DMS79 treated with DMSO at 0.1 percent for 48 hours (cell line): ENCODE data around the gene LENEP.
A peak's percentile ranks its signal among the peaks of the same experiment; 100 is the strongest.

Source experiments
- DNase-seq: peaks from one replicate; lab custom pipeline; 2025; lab: John Stamatoyannopoulos, UW

The LENEP gene

DNA sequence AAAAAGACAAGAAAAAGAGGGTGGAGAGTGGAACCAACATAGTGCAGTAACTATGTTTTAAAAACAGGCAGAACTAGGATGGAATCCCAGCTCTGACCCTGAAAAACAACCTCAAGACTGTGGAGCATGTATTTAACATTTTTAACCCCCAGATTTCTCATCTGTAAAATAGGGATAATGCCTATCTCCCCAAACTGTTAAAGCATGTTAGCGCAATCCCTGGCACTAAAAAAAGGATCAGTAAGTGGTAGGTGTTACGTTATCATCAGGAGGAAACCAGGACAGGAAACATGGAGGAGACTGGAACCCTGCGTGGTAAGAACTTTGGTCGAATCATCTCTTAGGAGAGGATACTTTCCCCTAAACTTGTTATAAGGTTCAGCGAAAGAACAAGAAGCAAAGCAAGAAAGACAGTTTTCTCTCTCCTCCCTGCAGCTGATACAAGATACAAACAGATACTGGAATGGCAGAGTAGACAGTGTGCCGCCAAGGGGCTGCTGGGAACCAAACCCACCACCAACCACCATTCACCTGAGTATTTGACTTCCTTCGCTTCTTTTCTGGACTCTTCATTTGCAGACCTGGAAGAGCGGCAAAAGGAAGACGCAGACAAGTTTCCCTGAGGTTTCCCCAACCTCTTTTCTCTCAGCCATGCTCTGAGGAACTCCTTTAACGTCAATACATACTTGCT, 32.8 kb upstream of the LENEP start:
- DNase-seq, result no peak

DNA sequence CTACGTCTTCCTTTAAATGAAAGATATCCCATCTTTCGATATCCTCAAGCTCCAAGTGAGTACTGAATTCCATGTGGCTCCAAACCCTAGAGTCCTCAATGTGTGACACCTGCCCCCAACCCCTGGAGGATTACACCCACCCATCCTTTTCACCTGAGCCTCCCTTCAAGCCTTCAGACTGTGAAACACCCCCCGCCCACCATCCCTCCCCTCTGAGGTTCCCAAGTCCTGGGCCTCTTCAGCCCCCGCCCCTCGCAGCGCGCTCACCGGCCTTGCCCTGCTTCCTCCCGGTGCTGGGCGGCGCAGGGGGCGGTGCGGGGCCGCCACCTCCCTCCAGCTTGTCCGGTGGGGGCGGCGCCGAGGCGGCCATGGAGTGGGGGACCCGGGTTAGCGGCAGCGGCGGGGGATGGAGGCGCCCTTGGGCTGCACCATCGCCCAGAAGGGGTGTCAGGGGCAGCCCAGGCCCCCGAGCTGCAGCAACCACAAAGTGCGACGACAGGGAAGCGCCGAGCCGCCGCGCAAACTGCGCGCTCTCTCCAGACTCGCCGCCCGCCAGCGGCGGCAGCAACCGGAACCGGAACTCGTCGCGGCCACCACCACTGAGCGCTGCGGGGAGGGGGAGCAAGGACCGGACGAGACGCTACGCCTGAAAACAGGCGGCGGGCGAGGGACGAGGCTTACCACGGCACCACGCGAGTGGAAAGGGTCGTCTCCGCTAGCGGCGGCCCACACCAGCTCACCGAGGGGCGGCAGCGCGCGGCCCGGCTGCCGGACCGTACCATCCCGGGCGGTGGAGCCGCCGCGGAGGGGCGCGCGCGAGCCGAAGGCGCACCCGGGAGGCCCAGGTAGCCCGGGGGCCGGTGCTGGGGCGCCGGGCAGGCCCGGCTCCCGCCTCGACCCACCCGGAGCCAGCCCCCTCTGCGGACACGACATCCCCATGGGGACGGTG, 31.9 kb upstream of the LENEP start, which contains the start of gene PYGO2:
Gene PYGO2, minus strand, starts transcription at position 576 of the 949 bp plus-strand sequence. Its CDS starts 206 bp downstream, at position 370.
- peak; percentile 63 for DNase-seq

DNA sequence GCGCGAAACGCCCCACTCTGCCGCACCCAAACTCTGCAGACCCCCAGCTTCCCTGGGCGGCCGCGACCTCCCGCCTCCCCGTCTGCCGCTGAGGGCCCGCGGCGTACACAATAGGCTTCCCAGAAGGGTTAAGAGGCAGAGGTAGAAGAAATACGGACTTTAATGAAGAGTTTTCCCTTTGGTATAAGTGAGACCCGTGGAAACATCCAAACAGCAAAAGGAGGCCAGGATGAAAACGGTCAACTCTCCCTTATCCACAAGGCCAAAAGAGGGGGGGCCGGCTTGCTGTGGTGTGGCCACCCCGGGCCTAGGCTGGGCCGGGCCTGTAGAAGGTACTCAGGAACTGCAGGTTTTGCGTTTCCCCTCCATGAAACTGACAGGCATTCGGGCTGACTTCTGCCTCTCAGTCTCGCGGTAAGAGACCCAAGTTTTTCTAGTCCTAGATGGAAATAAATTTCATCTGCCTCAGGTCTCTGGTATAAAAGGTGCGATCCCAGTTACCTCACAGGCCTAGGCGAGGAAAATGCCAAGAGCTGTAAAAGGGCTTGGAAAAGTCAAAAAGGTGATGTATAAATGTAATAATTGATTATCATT, 31.1 kb upstream of the LENEP start:
- no peak for DNase-seq

DNA sequence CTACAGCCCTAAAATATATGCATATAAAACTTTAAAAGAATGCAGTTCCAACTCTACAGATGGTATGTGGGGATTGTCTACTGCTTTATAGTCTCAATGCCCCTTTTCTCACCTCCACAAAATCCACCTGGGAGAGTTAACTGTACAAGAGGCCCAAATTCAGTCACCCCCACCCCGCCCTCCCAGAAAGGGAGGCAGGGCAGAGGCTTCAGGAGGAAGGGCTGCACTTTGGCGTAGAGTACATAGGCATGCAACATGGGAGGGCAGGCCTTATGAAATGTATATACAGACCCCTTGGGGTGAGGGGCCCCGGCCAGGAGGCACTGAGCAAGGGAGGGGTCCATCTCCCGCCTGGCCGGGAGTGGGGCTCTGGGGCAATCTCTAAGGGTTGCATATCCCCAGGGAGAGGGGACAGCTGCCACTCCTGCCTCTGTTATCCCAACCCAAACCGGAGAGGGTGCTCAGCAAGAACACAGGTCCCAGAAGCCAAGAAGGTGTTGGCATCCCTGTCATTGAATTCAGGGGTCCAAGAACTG, 30.5 kb upstream of the LENEP start:
- no peak for DNase-seq

DNA sequence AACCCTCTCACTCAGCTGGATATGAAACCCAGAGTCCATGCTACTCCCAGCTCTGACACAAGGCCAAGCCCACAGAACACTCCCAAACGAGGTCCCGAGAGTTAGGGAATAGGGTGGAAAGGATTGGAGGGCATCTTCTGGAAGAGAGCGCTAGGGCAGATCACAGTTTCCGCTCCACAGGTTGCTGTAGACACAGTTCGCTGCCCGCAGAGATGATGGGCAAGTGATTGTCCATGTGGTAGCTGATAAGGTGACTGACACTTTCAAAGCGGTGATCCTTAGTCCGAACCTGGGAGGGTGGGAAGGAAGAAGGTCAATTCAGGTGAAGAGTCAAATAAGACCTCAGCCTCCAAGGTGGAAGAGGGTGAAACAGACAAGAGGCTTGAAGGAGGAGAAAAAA, 29.7 kb upstream of the LENEP start:
- no peak for DNase-seq

DNA sequence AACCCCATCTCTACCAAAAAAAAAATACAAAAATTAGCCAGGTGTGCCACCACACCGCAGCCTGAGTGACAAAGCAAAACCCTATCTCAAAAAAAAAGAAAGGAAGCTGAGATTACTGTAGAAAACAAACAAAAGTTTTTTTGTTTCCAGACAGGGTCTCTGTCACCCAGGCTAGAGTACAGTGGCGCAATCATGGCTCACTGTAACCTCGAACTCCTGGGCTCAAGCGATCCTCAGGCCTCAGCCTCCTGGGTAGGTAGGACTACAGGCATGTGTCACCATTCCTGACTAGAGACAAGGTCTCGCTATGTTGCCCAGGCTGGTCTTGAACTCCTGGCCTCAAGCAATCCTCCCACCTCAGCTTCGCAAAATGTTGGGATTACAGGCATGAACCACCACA, 29.0 kb upstream of the LENEP start:
- DNase-seq, result no peak

DNA sequence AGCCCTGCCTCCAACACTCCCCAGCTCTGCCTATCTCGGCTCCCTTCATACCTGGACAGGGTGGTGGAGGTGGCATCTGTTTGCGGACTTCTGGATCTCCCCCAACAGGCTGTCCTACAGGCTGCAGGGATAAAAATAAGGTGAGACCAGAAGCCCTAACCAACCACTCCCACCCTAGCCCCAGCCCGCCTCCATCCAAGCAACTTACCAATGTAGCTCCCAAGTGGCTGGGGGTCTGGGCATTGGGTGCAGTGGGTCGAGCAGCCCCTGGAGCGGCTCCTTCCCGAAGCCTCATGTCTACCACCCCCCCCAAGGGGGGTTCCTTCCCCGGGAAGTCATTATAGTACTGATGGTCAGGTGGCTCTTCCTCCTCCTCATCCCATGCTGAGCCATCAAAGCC, 27.3 kb upstream of the LENEP start:
- no peak for DNase-seq

DNA sequence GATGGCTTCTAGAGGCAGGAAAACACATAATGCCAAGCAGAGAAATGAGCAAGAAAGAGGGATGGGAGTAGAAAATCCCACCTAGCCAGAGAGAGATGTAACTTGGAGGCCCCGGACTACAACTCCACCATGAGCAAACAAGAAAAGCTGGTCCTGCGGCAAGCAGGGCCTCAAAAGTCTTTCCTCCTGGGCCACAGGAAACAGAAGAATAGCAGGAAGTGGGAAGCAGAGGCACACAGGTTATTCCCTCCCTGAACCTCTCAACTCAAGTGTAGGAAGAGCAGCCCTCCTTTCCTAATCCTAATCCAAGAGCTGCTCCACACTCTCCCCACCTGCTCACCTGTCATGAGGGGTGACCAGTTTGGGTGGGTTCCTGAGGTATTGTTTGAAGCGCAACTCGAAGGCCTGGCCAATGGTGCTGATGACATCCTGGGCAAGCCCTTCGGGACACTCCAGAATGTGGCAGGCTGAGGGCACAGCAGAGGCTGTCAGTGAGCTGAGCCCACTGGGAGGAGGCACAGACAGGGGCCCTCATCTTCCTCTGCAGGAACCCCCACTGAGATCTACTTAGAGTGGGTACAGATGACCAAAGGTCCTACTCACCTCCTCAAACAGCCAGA, 25.9 kb upstream of the LENEP start:
- DNase-seq, result no peak

DNA sequence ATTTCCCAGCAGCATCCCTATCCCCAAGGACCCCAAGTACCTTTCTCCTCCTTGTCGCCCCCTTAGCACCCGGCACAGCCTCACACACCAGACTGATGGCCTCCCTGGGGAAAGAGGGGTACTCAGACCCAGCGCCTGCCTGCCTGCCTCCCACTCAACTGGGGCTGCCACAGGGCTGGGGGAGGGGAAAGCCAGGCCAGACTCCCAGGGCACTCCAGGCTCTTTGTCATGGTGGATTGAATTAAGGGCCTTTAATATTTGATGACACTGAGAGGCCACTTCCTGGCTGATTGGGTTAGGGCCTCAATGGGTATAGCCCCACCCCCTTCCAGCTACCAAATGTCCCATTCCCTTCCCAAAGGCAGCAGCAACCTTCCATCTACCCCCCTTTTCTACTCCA, 24.7 kb upstream of the LENEP start:
- peak; percentile 9 for DNase-seq

DNA sequence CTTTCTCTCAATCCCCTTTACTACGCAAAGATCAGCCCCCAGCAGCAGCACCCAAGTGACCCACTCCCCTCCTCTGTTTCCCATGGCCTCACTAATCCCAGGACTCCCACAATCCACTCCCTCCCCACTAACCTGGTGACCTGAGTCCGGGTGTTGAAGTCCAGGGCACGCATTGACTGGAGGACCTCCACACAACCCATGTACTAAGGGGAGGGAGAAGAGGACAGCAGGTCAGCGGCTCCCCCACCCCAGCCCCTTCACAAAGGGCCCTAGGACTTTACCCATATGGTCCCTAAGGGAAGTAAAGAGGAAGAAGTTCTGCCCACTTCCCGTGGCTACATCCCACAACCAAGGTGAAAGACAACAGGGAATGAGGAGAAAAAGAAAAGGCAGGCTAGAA, 24.1 kb upstream of the LENEP start:
- DNase-seq, result no peak

DNA sequence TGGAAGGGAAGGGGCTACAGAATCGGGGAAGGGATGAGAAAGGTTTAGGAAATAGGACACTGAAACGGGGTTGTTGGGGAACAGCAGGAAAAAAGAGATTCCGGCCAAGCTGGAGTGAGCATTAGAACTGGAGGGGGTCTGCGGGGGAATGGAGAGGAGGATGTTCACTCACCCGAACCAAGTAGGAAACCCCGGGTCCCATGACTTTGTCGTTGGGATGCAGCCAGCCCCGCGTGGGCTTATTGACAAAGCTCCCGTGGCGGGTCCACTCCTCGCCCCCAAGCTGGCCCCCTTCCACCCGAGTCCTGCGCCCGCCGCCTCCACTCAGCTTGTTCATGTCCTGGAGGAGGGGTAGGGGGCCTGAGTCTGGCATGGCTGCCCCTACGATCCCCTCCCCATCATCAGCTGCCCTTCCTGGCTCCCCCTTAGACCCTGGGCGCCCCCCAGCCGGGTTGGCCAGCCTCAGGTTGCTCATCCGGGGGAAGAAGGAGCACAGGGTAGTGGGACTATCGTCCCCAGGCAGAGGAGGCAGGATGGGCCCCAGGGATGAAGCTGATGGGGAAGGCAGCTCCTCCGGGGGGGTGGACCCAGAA, 23.4 kb upstream of the LENEP start:
- DNase-seq, result no peak

DNA sequence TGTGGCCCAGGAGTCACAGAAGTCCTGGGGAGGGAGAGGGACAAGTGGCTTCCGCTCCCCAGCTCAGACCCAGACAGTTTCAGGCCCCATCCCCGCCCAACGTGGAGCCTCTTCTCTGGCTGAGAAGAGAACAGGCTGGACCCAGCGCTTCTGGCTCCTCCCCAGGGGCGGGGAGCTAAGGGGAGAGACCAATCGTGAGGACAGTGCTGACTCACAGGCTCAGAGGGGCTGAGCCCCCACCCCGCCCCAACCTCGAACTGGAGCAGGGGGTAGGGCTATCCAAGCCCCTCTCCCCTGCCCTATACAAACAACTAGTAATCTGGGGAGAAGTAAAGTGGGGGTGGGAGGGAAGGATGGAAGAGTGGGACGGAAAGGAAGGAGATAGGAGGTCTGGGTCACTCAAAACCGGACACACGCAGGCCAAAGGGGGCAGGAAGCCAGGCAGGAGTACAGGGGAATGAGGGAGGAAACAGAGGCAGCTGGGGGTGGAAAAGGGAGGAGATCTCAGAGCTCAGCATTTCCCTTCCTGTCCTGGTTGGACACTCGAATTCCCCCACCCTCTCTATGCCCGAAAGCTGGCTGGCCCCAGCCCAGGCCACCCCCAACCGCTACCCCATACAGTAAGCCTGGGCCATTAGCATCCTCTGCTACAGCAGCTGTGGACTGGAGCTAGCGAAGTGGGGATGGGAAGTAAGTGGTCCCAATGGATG, 22.6 kb upstream of the LENEP start, which contains the start of gene SHC1:
Gene SHC1, minus strand, starts transcription at position 117 of the 710 bp plus-strand sequence. CDS start 221 bp downstream, outside the sequence.
- no peak for DNase-seq

DNA sequence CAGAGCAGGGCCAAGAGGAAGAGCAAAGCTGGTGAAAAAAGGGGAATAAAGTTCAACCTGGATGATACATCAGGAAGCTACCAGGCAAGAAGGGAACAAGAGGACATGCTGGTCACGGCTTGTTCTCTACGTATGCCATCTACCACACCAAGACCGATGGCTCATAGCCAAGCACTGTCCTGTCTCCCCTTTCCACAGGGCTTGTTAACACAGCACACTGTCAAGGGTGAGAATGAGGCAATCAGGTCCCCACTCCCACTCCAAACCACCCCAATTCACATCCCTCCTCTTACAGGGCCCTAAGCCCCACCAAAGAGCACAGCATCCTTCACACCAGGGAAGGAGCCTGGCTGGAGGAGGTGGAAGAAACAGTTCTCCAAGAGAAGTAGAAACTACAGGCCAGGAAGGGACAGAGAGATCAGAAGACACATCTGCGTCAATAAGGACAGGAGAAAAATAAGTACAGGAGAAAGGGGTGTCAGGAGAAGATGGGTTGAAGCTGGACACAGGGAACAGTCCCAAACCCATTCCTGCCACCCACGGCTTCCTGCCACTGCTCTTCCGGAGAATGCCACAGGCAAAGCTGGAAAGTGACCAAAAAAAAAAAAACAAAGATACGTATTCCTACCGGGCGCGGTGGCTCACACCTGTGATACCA, 21.9 kb upstream of the LENEP start:
- DNase-seq, result no peak

DNA sequence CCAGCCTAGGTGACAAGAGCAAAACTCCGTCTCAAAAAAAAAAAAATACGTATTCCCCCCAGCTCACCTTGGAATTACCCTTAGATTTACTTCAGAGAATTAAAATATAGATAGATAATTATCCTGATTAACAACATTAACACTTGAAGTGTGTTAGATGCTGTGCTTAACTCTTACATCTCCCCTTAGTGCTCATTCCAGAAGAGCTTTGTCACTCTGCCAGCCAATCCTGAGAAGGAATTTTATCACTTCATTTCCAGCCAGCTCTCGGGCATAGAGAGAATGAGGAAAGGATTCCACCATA, 21.2 kb upstream of the LENEP start:
- DNase-seq, result no peak

DNA sequence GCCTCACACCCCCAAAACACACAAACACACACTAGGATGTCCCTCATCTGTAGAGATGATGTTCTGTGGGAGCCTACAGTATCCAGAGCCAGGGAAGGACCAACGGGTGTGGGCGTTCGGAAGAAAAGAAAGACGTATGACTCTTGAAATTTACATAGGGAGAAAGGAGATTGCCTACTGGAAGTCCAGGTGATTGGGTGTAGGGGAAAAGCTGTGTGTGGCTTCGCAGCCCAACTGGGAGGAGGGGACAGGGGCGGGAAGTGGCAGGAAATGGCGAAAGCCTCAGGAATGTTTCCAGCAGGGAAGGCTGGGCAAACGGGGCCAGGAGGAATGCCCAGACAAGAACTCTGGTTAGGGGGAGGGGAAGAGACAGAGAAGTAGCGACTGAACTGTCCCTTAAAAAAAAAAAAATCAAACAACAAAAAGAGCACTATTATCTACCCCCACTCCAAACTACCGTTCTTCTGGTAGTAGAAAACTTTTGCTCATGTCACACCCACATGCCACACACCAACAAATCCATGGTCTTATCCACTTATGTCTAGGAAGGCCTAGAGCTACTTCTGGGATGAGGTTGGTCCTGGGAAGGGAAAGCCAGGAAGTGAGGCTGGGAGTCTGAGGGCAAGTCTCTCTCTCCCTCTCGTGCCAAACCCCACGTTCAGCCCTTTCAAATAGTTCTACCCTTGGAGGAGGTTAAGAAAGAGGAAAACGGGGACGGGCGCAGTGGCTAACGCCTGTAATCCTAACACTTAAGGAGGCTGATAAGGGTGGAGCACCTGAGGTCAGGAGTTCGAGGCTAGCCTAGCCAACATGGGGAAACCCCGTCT, 20.7 kb upstream of the LENEP start:
- no peak for DNase-seq

DNA sequence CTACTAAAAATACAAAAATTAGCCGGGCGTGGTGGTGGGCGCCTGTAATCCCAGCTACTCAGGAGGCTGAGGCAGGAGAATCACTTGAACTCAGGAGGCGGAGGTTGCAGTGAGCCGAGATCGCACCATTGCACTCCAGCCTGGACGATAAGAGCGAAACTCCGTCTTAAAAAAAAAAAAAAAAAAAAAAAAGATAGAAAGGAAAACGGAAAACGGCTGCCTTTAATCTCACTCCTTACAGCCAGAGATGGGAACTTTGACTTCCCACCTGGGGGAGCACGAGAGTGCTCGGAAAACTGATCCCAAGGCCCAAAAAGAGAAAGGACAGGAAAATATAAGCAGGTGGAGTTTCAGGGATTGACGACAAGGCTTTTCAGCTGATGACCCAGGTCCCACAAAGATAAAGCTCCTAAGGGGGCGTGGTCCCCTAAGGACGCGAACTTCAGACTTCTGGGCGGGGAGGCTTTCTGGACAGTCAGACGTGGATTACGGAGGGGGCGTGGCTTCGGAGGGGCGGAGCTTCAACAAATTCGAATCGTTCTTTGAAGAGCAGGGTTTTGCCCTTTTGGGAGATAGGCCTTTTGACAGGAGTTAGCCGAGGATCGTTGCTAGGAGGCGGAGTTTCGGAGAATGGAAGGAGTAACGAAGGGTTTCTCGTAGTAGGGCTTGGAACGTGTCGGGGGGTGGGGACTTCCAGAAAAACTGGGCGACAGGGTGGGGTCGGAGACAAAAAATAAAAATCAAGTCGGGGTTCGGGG, 19.9 kb upstream of the LENEP start:
- peak; percentile 89 for DNase-seq

DNA sequence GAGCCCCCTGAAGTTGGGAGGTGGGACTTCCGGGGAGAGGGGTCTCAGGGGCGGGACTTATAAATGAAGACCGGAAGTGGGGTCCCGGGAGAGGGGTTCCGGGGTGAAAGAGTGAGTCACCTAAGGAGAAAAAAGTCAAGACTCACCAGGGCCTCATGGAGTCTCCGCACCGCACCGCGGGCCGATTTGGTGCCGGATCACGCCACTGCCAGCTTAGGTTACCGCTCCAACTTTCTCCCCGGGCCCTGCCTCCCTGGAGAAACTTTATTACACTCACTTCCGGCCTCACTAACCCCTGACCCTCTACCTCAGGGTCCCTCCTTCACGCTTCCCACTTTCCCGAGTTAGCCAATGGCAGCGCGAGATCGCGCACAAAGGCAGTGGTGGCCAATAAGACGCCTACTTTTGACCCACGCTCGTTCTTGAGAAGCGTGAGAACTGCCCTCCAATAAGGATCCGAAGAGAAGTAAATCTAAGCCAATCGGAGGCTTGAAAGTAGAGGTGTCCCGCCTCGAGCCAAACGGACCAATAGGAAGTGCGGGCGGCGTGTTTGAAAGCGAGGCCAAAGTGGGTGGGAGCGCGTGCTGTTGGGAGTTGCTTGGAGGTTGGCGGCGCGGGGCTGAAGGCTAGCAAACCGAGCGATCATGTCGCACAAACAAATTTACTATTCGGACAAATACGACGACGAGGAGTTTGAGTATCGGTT, 19.1 kb upstream of the LENEP start, which contains the start of gene CKS1B:
Gene CKS1B, plus strand, starts transcription at position 580 of the 706 bp plus-strand sequence. Its CDS starts 65 bp downstream, at position 645.
- peak; percentile 98 for DNase-seq

DNA sequence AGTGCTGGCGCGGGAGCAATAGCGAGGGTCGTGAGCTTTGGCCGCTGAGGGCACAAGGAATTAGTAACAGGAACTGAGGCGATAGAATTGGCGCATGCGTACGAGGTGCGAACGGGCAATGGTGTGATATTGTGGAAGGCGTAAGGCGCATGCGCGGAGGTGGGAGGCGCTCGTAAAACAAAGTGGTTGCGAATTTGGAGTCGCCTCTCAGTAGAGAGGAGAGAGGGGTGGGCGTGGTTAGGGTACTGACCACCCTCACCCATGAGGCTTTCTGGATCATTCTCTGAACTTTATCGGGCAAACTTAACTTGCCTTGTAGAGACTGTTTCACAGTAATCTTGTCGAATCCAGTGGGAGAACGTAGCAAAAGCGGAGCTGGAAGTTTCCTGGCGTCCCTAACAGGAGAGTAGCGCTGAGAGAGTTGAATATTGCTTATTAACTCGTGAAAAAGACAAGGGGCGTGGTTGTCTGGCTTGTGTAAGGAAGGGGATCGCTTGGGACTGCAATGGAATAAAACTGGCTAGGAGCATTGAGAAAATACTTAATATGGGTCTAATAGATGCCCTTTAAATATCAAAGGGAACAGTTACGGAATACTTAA, 18.5 kb upstream of the LENEP start:
- peak; percentile 97 for DNase-seq
